Endodermal cell (in vitro differentiated cells): ENCODE results near the gene IL1RAP. TPM values are rescaled to one million over a fixed set of nuclear protein-coding genes. Genes with fewer than 3 reads are reported as not detected.

ENCODE experiments used
- DNase-seq: peaks from one replicate; pipeline ENCODE4 v3.0.0-alpha.2; 2017
- H3K27ac ChIP-seq: 2 replicates; pipeline ENCODE4 v1.5.1; 2013; ENCODE audit warnings: mild to moderate bottlenecking, low read depth, low read length, moderate library complexity
- H3K27me3 ChIP-seq: 2 replicates; pipeline ENCODE4 v1.6.1; 2013; ENCODE audit warnings: mild to moderate bottlenecking, low read length, moderate library complexity; ENCODE audit not compliant: insufficient read depth, control insufficient read depth, poor library complexity, severe bottlenecking
- H3K36me3 ChIP-seq: 2 replicates; pipeline ENCODE4 v1.7.0; 2013; ENCODE audit warnings: mild to moderate bottlenecking, low read length, moderate library complexity; ENCODE audit not compliant: control insufficient read depth, insufficient read depth
- H3K4me1 ChIP-seq: one replicate; pipeline ENCODE4 v1.7.0; 2013; ENCODE audit warnings: low read length; ENCODE audit not compliant: control insufficient read depth, insufficient read depth
- H3K4me3 ChIP-seq: 2 replicates; pipeline ENCODE4 v1.5.1; 2013; ENCODE audit warnings: mild to moderate bottlenecking, low read length, moderate library complexity
- H3K9ac ChIP-seq: 2 replicates; pipeline ENCODE4 v1.6.1; 2013; ENCODE audit warnings: mild to moderate bottlenecking, low read length, moderate library complexity; ENCODE audit not compliant: poor library complexity, severe bottlenecking; ENCODE audit errors: extremely low read depth
- H3K9me3 ChIP-seq: 2 replicates; pipeline ENCODE4 v1.6.1; 2013; ENCODE audit warnings: mild to moderate bottlenecking, low read length, moderate library complexity; ENCODE audit not compliant: control insufficient read depth
- H3K27ac Mint-ChIP-seq: 2 replicates; pipeline ENCODE4 v1.8.0; 2020; ENCODE audit warnings: mixed read lengths
- H3K27me3 Mint-ChIP-seq: 2 replicates; pipeline ENCODE4 v1.8.0; 2021; ENCODE audit warnings: mild to moderate bottlenecking, mixed read lengths; ENCODE audit not compliant: insufficient read depth
- H3K36me3 Mint-ChIP-seq: 2 replicates; pipeline ENCODE4 v1.8.0; 2020; ENCODE audit warnings: low read depth, mixed read lengths
- H3K4me1 Mint-ChIP-seq: 2 replicates; pipeline ENCODE4 v1.8.0; 2020; ENCODE audit warnings: mixed read lengths
- H3K4me3 Mint-ChIP-seq: 2 replicates; pipeline ENCODE4 v1.8.0; 2020; ENCODE audit warnings: mild to moderate bottlenecking, moderate library complexity, mixed read lengths
- H3K9me3 Mint-ChIP-seq: 2 replicates; pipeline ENCODE4 v1.8.0; 2020; ENCODE audit warnings: mild to moderate bottlenecking, mixed read lengths
- WGBS, 2 experiments: methylation state at CpG; one replicate each; pipeline versions ENCODE4 v1.1.5 to v1.1.7; 2013; ENCODE audit warnings: missing lambda C conversion rate in 2 of 2, mixed read lengths in 1 of 2; ENCODE audit not compliant: insufficient coverage in 1 of 2, insufficient read length in 1 of 2; 5-methylcytosine and 5-hydroxymethylcytosine counted together
- total RNA-seq, 2 donors: library from RNA; stranded (reverse); fragmentation: NEBNext Ultra II Directional in 1 of 2; extraction: Animal tissue kit (Norgen Biotek cat#: 25700) in 1 of 2; gene quantifications; 2 replicates in 1 of 2; 3 replicates in 1 of 2; pipeline ENCODE4 v1.2.1, GENCODE V29; 2021
- TF ChIP-seq, protein P1 (sequence below): fragments of 200-600 bp; sonication (generic); conservative IDR thresholded peaks from 2 replicates; pipeline ENCODE4 v1.5.0; 2021; ENCODE audit warnings: antibody characterized with exemption, mild to moderate bottlenecking

The IL1RAP gene
- total RNA-seq, 2 donors from 2014 or later, result 2.6 to 6.0 TPM

DNA sequence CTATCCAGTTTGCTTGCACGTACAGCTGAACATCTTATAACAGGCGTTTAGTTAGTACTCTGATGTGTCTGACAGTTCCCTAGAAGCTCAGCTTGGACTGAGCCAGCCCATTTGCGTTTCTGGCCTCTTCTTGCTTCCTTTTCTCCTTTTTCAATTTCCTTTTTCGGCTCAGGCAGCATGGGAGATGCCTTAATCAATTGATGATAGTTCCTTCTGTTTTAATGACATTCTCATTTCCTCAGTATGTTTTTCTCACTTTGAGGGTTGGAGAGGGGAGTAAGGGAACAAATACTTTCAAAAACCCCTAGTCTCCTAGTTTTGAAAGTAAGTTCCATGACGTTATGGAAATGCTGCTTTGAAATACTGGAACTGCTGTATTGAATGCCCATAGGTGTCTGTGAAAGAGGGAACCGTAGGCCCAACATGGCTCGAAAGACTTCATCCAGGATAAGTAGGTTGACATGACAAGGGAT, 18.9 kb downstream of the IL1RAP start:
- Histone ChIP-seq H3K4me3 (no peak overlapping the region), H3K27ac (no peak overlapping the region), H3K4me1 (no peaks in the 10 kb centered on the region), H3K9ac (no peak overlapping the region), H3K36me3 (no peaks in the 10 kb centered on the region), H3K9me3 (no peaks in the 10 kb centered on the region), H3K27me3 (no peaks in the 10 kb centered on the region)
- no peak overlapping the region for H3K27ac Mint-ChIP-seq
- H3K9me3 Mint-ChIP-seq, result no peaks in the 10 kb centered on the region
- no peaks in the 10 kb centered on the region for H3K27me3 Mint-ChIP-seq
- H3K4me3 Mint-ChIP-seq, result no peak overlapping the region
- 89 to 91% methylated on average over 3 to 7 of the region's 7 CpGs for WGBS, 2 experiments
- peaks cover 15% of the 10 kb centered on the region for H3K4me1 Mint-ChIP-seq
- no peaks in the 10 kb centered on the region for H3K36me3 Mint-ChIP-seq
- TF ChIP-seq, protein P1, sequence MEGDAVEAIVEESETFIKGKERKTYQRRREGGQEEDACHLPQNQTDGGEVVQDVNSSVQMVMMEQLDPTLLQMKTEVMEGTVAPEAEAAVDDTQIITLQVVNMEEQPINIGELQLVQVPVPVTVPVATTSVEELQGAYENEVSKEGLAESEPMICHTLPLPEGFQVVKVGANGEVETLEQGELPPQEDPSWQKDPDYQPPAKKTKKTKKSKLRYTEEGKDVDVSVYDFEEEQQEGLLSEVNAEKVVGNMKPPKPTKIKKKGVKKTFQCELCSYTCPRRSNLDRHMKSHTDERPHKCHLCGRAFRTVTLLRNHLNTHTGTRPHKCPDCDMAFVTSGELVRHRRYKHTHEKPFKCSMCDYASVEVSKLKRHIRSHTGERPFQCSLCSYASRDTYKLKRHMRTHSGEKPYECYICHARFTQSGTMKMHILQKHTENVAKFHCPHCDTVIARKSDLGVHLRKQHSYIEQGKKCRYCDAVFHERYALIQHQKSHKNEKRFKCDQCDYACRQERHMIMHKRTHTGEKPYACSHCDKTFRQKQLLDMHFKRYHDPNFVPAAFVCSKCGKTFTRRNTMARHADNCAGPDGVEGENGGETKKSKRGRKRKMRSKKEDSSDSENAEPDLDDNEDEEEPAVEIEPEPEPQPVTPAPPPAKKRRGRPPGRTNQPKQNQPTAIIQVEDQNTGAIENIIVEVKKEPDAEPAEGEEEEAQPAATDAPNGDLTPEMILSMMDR, result no peak
- no peak for DNase-seq

DNA sequence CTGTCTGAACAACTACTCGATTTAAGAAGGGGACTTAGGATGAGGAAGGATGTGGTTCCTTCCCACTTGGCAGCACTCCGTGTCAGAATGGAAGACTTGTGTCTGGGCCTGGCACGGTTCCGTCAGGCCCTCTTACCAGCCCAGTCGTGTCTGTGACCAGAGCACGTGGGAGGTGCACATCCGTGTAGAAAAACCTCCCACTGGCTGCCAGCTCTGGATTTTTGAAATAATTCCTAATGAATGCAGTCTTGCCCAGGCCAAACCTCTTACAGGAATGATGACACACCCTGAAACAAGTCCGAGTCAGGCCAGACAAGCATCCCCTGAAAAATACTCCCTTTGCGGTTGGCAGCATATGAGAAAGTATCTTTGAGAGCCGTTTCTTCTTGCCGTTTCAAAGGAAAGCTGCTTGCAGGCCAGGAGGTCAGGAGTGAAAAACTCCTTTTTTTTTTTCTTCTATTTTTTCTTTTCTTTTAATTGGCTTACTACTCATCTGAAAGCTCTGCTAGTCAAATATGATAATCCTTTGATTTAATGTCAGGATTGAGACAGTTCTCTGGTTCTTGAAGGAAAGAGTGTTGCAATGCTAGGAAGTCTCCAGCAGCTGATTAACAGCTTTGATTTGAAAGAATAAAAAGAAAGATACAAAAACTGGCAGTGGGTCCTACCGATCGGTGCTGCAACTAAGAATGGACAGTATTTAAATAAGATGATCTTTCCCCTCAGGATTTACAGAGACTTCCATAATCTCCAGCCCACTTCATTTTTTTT, 19.8 kb downstream of the IL1RAP start:
- no peaks in the 10 kb centered on the region for H3K27me3 Mint-ChIP-seq
- no peak for DNase-seq
- no peak overlapping the region for H3K9ac ChIP-seq
- TF ChIP-seq, protein P1, result no peak
- no peaks in the 10 kb centered on the region for H3K4me1 ChIP-seq
- H3K36me3 Mint-ChIP-seq, result no peaks in the 10 kb centered on the region
- no peak overlapping the region for H3K27ac ChIP-seq
- no peak overlapping the region for H3K27ac Mint-ChIP-seq
- H3K4me1 Mint-ChIP-seq, result peaks cover 18% of the 10 kb centered on the region
- no peaks in the 10 kb centered on the region for H3K9me3 ChIP-seq
- H3K4me3 Mint-ChIP-seq, result no peak overlapping the region
- H3K9me3 Mint-ChIP-seq, result no peaks in the 10 kb centered on the region
- 84 to 92% methylated on average over 7 to 13 of the region's 13 CpGs for WGBS, 2 experiments
- no peak overlapping the region for H3K4me3 ChIP-seq
- H3K27me3 ChIP-seq, result no peaks in the 10 kb centered on the region
- no peaks in the 10 kb centered on the region for H3K36me3 ChIP-seq

DNA sequence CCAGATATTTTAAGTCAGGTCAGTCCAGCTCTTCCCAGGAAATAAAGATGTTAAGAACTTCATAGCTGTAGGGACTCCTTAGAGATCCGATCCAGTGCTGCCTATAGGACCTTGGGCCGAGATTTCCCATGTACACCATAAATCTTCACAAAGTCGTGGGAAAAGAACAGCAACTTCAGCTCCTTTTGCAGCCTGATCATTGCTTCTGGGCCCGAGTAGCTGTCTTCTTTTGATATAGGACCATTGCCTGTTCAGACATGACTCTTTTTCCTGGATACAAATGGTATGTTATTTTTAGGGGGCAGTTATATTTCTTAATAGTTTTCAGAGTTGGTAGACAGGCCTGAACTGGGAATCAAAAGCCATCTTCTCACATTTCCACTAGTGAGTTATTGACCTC, 20.5 kb downstream of the IL1RAP start:
- Histone ChIP-seq H3K9ac (no peak overlapping the region), H3K9me3 (no peaks in the 10 kb centered on the region), H3K27me3 (no peaks in the 10 kb centered on the region), H3K4me3 (no peak overlapping the region), H3K4me1 (no peaks in the 10 kb centered on the region), H3K27ac (no peak overlapping the region), H3K36me3 (no peaks in the 10 kb centered on the region)
- TF ChIP-seq, protein P1, result no peak
- Mint-ChIP-seq H3K27ac (no peak overlapping the region), H3K9me3 (no peaks in the 10 kb centered on the region), H3K27me3 (no peaks in the 10 kb centered on the region), H3K4me1 (peaks cover 21% of the 10 kb centered on the region), H3K4me3 (no peak overlapping the region), H3K36me3 (no peaks in the 10 kb centered on the region)
- 87 to 92% methylated on average over 3 to 4 of the region's 4 CpGs for WGBS, 2 experiments
- no peak for DNase-seq
